A549 treated with GW870086 at 1 μM for 4 hours (cell line): ENCODE results near the gene TGFB3. TPM values are rescaled to one million over a fixed set of nuclear protein-coding genes. Genes with fewer than 3 reads are reported as not detected.

Source experiments
- total RNA-seq: library from RNA; stranded (reverse); fragments of 200-300 nt; extraction: Qiagen RNA extraction; gene quantifications from 5 replicates; pipeline ENCODE4 v1.2.3, GENCODE V29; 2022; ENCODE audit warnings: low read depth

TGFB3 gene
- 0.66 to 1.3 TPM (median 1.0 TPM) in 5 replicates for total RNA-seq

GRCh38 chr14:75981426-75982265 is at the start of gene TGFB3:
TGFB3 (minus strand) TSS chr14:75981995; CDS start chr14:75980893, 1,102 bp downstream.

GRCh38 chr14:75985618-75986438 is 4.0 kb upstream of the TGFB3 start, which contains the start of gene IFT43:
IFT43 (plus strand) TSS chr14:75985763; CDS start chr14:75985787, 24 bp downstream.

Other genes starting within 250 kb of the TGFB3 start
- gene IFT43, start 3.8 kb upstream of the TGFB3 start, total RNA-seq = 38.3 to 40.6 TPM (median 39.0 TPM) in 5 replicates
- 16.5 to 27.0 TPM (median 24.0 TPM) in 5 replicates for gene GPATCH2L, start 169.9 kb upstream of the TGFB3 start, total RNA-seq